ENCODE results near the gene LYST.
"Not testable (repeated sequence)": the region's sequence is repeated elsewhere in the genome, so short reads cannot be mapped to it uniquely, and the experiment has no call there.

The LYST gene

DNA sequence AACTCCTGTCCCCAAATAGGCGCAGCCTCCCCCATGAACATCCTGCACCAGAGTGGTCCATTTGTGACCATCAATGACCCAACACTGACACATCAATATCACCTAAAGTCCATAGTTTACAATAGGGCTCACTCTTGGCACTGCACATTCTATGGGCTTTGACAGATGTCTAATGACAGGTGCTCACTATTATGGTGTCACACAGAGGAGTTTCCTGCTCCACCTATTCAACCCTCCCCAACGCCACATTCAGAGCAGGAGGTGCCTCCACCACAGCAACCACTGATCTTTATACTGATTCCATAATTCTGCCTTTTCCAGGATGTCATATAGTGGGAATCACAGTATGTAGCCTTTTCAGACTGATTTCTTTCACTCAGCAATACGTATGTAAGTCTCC is 241.4 kb downstream of the LYST start:
- TF ChIP-seq, protein P1, sequence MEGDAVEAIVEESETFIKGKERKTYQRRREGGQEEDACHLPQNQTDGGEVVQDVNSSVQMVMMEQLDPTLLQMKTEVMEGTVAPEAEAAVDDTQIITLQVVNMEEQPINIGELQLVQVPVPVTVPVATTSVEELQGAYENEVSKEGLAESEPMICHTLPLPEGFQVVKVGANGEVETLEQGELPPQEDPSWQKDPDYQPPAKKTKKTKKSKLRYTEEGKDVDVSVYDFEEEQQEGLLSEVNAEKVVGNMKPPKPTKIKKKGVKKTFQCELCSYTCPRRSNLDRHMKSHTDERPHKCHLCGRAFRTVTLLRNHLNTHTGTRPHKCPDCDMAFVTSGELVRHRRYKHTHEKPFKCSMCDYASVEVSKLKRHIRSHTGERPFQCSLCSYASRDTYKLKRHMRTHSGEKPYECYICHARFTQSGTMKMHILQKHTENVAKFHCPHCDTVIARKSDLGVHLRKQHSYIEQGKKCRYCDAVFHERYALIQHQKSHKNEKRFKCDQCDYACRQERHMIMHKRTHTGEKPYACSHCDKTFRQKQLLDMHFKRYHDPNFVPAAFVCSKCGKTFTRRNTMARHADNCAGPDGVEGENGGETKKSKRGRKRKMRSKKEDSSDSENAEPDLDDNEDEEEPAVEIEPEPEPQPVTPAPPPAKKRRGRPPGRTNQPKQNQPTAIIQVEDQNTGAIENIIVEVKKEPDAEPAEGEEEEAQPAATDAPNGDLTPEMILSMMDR (IDR thresholded peaks at IDR 0.05; ENCODE audit: low read depth, low read length, missing control alignments), result no peak
- DNase-seq (ENCODE audit: low read depth), result no peak
- H3K4me3 ChIP-seq (ENCODE audit: low read depth, low read length), result no peak overlapping the region

DNA sequence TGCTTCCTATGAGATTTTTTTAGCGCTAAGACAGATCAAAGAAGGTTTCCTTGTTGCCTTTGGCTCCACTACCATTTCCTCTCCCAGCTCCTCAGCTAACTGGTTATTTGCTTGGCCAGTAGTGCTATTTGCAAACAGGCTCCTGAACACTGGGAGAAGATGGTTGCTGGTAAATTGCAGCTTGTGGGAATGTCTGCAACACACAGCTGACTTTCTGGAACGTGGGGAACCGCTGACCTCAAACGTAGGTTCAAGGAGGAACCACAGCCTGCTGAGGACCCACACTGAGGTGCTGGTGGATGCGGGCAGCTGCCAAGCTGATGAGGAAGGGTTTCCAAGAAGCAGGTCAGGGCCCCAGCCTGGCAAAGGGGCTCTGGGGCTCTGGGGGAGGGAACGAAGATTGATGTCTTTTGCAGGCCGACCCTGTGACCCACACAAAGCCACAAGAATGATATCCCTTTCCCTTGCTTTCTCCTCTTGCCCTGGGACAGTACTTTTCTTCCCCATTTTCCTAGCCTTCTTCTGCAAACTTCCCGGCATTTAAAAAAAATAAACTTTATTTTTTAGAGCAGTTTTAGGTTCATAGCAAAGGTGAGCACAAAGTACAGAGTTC is 241.9 kb downstream of the LYST start:
- TF ChIP-seq, protein P1 (IDR thresholded peaks at IDR 0.05; ENCODE audit: low read depth, low read length, missing control alignments), result no peak
- no peak overlapping the region for H3K4me3 ChIP-seq (ENCODE audit: low read depth, low read length)
- DNase-seq (ENCODE audit: low read depth), result no peak

DNA sequence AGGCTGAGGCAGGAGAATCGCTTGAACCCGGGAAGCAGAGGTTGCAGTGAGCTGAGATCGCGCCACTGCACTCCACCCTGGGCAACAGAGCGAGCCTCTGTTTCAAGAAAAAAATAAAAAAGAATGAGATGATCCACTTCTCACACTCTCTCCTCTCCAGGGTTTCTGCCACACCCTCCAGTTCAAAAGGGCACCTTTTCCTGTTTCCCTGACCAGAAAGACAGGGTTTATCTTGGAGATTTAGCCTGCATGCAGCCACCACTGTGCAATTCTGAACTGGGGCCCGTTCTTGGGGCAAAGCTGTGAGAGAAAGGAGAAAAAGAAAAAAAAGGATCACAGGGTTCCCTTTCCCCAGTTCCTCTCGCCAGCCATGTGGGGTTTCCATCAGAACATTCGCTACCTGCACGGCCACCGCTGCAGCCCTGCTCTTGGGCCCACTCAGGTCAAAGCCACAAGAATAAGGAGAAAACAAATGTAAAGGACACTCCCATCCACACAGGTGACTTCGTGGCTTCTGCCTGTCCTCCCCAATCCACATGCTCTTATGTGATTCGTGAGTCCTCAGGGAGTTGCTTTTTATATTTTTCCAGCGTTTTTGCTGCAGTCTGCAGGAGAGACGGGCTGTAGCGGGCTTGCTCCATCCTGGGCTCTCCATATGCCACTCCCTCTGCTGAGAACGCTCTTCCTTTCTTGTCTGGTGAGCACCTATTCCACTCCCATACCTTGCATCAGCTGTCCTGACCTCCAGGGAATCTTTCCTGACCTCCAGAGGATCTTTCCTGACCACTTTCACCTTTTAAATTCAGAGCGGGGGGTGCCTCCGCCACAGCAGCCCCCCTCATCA is 243.5 kb downstream of the LYST start:
- DNase-seq (ENCODE audit: low read depth), result no peak
- H3K4me3 ChIP-seq (ENCODE audit: low read depth, low read length), result no peak overlapping the region
- TF ChIP-seq, protein P1 (IDR thresholded peaks at IDR 0.05; ENCODE audit: low read depth, low read length, missing control alignments), result no peak

DNA sequence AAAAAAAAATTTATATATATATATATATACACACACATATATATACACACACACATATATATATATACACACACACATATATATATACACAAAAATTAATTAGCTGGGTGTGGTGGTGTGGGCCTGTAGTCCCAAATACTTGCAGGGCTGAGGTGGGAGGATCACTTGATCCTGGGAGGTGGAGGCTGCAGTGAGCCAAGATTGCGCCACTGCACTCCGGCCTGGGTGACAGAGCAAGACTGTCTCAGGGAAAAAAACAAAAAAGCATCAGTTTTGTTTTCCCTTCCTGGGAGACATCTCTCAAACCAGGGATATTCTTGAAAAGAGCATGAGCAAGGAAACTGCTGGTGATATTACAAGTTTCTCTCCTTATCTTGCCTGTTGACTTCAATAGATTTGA is 247.6 kb downstream of the LYST start:
- not testable (repeated sequence) for DNase-seq (ENCODE audit: low read depth)

DNA sequence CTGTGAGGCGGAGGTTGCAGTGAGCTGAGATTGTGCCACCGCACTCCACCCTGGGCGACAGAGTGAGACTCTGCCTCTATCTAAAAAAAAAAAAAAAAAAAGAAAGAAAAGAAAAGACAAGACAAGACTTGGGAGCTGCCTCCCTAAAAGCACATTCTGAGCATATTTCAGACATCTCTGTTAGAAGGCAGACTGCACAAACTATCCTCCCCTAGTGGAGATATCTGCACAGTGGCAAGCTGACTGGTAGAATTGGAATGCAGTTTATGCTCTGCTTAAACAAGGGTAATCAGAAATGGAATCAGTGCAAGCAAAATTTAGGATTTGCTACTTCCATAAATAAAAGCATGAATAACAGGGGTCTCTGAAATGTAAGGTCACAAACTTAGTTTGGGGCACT is 248.9 kb downstream of the LYST start:
- TF ChIP-seq, protein P1 (IDR thresholded peaks at IDR 0.05; ENCODE audit: low read depth, low read length, missing control alignments), result no peak
- no peak overlapping the region for H3K4me3 ChIP-seq (ENCODE audit: low read depth, low read length)
- DNase-seq (ENCODE audit: low read depth), result no peak

More for the DNA sequence above, 247.6 kb downstream of the LYST start:
- not testable (repeated sequence) for H3K4me3 ChIP-seq (ENCODE audit: low read depth, low read length)

DNA sequence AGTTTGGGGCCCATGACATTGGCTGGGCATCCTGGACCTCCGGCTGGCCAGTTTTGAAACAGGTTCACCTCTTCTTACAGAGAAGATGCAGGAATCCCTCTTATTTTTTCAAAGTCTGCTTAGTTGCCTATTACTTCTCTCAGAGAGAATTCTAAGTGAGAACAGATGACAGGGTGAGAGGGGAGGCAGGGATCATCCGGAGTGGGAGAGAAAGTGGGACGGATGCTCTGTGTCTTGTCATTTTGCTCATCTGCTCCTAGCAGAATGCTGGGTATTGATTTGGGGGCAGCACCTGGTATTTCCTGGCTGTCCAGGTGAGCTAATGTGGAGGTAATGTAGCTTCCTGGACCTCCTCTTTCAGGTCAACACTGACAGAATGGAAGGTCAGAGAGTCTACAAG is 249.6 kb downstream of the LYST start:
- DNase-seq (ENCODE audit: low read depth), result no peak
- H3K4me3 ChIP-seq (ENCODE audit: low read depth, low read length), result no peak overlapping the region
- TF ChIP-seq, protein P1 (IDR thresholded peaks at IDR 0.05; ENCODE audit: low read depth, low read length, missing control alignments), result no peak

DNA sequence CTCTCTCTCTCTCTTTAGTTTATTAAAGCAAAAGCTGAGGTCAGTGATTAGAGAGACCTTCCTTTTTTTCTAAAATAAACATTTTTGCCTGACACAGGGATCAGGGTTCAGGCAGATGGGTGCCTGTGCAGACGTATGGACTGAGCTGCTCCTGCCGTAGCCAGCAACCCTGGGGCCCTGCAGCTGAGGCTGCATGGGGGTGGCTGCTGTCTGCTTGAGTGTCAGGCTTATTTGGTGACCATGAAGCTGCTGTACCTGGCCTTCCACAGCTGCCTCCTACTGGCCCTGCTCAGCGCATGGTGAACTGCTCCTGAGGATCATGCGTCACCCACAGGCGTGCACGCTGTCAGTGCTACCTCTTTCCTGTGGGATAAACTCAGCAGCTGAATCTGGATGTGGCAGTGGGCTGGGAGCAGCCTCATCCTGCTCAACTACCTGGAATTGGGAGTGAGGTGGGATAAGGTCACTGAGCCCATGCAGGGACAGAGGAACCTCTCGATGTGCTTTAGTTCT is 252.2 kb downstream of the LYST start:
- DNase-seq (ENCODE audit: low read depth), result no peak
- H3K4me3 ChIP-seq (ENCODE audit: low read depth, low read length), result no peak overlapping the region
- TF ChIP-seq, protein P1 (IDR thresholded peaks at IDR 0.05; ENCODE audit: low read depth, low read length, missing control alignments), result no peak
